ENCODE results near the gene TCN1. TPM values are rescaled to one million over a fixed set of nuclear protein-coding genes. Genes with fewer than 3 reads are reported as not detected.
A peak's percentile ranks its signal among the peaks of the same experiment; 100 is the strongest.

The TCN1 gene
- total RNA-seq, 2 experiments from 2014 or later: not detected

DNA sequence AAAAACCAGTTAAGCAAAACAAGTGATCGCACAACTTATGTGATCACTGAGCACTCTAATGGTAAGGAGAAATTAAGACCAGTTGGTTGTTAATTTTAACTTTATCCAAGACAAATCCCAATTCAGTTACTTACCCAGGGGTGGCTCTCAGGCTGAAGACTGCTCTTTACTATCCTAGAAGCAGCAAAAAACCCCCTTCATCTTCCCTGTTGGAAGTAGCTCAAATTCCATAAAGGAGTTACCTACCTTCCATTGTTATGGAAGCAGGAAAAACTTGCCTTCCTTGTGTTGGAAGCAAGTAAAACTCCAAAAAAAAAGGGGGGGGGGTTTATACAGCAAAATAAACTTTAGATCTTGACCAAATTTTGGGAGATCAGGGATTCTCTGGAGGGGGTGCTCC, 50.5 kb downstream of the TCN1 start:
- H2AFZ ChIP-seq (ENCODE audit: low read length): peak overlapping the region; percentile 98; the same call in 1 of the 2 replicates
- intact Hi-C loops (cut with micrococcal nuclease; ENCODE audit: unreplicated experiment): loop anchor here (5.0 to 10.0 kb wide), 3 partner anchors 541 to 682 kb away; partner anchors contain the start of gene FAM111A
- H3K79me2 ChIP-seq (ENCODE audit: insufficient read depth, low read depth, low read length): peaks cover 18% of the 10 kb centered on the region; the same call in 1 of the 2 replicates
- no peaks in the 10 kb centered on the region for H3K9me2 ChIP-seq (ENCODE audit: insufficient read depth, low read length)
- H3K4me3 ChIP-seq (ENCODE audit: low read depth, low read length, poor library complexity, severe bottlenecking): peak overlapping the region; percentile 61
- H3K9me3 ChIP-seq (ENCODE audit: low read length): no peaks in the 10 kb centered on the region
- H3K4me1 ChIP-seq (ENCODE audit: insufficient read depth, low read length, poor library complexity, severe bottlenecking): peaks cover 90% of the 10 kb centered on the region
- no peak for TF ChIP-seq EZH2phosphoT487 (IDR thresholded peaks at IDR 0.05; ENCODE audit: borderline replicate concordance, low read depth, low read length)
- TF ChIP-seq, protein P1, sequence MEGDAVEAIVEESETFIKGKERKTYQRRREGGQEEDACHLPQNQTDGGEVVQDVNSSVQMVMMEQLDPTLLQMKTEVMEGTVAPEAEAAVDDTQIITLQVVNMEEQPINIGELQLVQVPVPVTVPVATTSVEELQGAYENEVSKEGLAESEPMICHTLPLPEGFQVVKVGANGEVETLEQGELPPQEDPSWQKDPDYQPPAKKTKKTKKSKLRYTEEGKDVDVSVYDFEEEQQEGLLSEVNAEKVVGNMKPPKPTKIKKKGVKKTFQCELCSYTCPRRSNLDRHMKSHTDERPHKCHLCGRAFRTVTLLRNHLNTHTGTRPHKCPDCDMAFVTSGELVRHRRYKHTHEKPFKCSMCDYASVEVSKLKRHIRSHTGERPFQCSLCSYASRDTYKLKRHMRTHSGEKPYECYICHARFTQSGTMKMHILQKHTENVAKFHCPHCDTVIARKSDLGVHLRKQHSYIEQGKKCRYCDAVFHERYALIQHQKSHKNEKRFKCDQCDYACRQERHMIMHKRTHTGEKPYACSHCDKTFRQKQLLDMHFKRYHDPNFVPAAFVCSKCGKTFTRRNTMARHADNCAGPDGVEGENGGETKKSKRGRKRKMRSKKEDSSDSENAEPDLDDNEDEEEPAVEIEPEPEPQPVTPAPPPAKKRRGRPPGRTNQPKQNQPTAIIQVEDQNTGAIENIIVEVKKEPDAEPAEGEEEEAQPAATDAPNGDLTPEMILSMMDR (conservative IDR thresholded peaks at IDR 0.05; ENCODE audit: low read length): no peak
- peak overlapping the region; percentile 97 for H3K27ac ChIP-seq (ENCODE audit: low read depth, low read length, poor library complexity, severe bottlenecking)
- H3K36me3 ChIP-seq (ENCODE audit: insufficient read depth, low read length): no peaks in the 10 kb centered on the region
- ChIA-PET POLR2A (interaction anchor here (0.6 to 1.2 kb wide), 3 partner anchors 18 to 656 kb away, joined by 3 to 4 read pairs (median 3); no protein-coding TSS in a partner anchor), CTCF (ENCODE audit: unreplicated experiment) (no interaction called here)
- H3K4me2 ChIP-seq (ENCODE audit: low read length): peak overlapping the region; percentile 77
- DNase-seq (ENCODE audit: low spot score): no peak
- no TSS peak for BruUV-seq (replicated peaks)
- no peaks in the 10 kb centered on the region for H4K20me1 ChIP-seq (ENCODE audit: insufficient read depth, low read length)

DNA sequence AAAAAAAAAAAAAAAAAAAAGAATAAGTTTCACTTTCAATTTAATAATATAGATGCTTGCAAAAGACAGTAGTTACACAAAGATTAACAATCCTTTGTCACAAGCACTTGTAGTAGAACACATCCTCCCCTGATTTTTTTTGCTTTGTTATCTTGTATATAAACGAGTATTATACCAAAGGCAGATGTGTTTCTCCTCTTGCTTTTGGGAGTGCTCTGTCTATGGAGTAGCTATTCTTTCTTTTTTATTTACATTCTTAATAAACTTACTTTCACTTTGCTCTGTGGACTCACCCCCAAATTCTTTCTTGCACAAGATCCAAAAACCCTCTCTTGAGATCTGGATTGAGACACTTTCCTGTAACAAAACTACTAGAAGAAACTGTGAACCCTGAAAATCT, 52.3 kb downstream of the TCN1 start:
- Histone ChIP-seq H4K20me1 (ENCODE audit: insufficient read depth, low read length) (peaks cover 7% of the 10 kb centered on the region; the same call in 1 of the 2 replicates), H3K79me2 (ENCODE audit: insufficient read depth, low read depth, low read length) (peaks cover 26% of the 10 kb centered on the region), H3K36me3 (ENCODE audit: insufficient read depth, low read length) (peaks cover 6% of the 10 kb centered on the region; the same call in 1 of the 2 replicates), H3K4me3 (ENCODE audit: low read depth, low read length, poor library complexity, severe bottlenecking) (peak overlapping the region; percentile 61), H3K4me2 (ENCODE audit: low read length) (peak overlapping the region; percentile 77), H2AFZ (ENCODE audit: low read length) (peak overlapping the region; percentile 98), H3K9me2 (ENCODE audit: insufficient read depth, low read length) (no peaks in the 10 kb centered on the region), H3K4me1 (ENCODE audit: insufficient read depth, low read length, poor library complexity, severe bottlenecking) (peaks cover 80% of the 10 kb centered on the region), H3K27ac (ENCODE audit: low read depth, low read length, poor library complexity, severe bottlenecking) (peak overlapping the region; percentile 97), H3K9me3 (ENCODE audit: low read length) (no peaks in the 10 kb centered on the region)
- BruUV-seq (replicated peaks): no TSS peak
- intact Hi-C loops (cut with micrococcal nuclease; ENCODE audit: unreplicated experiment): loop anchor here (5.0 to 10.0 kb wide), 4 partner anchors 147 to 669 kb away; partner anchors contain the start of genes FAM111A and PATL1
- CTCF ChIA-PET (ENCODE audit: unreplicated experiment): no interaction called here
- TF ChIP-seq, protein P1 (conservative IDR thresholded peaks at IDR 0.05; ENCODE audit: low read length): no peak
- no peak for TF ChIP-seq EZH2phosphoT487 (IDR thresholded peaks at IDR 0.05; ENCODE audit: borderline replicate concordance, low read depth, low read length)
- POLR2A ChIA-PET: interaction anchor here (0.6 to 0.7 kb wide), 3 partner anchors 366 to 961 kb away, joined by 3 to 4 read pairs (median 4); no protein-coding TSS in a partner anchor
- no peak for DNase-seq (ENCODE audit: low spot score)

DNA sequence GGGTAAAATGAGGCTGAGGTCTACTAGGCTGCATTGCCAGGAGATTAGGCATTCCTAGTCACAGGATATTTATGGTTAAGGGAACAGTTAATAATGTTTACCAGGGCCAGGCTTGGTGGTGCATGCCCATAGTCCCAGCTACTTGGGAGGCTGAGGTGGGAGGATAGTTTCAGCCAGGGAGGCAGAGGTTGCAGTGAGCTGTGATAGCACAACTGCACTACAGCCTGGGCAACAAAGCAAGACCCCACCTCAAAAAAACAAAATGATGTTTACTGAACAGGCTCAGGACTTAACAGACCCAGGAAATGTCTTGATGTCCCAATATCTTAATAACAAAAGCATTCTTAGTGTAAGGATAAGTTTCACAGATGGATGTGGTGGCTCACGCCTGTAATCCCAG, 52.9 kb downstream of the TCN1 start:
- ChIA-PET CTCF (ENCODE audit: unreplicated experiment) (no interaction called here), POLR2A (interaction anchor here (0.6 to 0.7 kb wide), 2 partner anchors 196 to 367 kb away, joined by 3 to 4 read pairs; no protein-coding TSS in a partner anchor)
- no peaks in the 10 kb centered on the region for H3K9me3 ChIP-seq (ENCODE audit: low read length)
- intact Hi-C loops (cut with micrococcal nuclease; ENCODE audit: unreplicated experiment): loop anchor here (5.0 to 10.0 kb wide), 4 partner anchors 146 to 669 kb away; partner anchors contain the start of genes FAM111A and PATL1
- peaks cover 8% of the 10 kb centered on the region; the same call in 1 of the 2 replicates for H4K20me1 ChIP-seq (ENCODE audit: insufficient read depth, low read length)
- no peaks in the 10 kb centered on the region for H3K9me2 ChIP-seq (ENCODE audit: insufficient read depth, low read length)
- peak overlapping the region; percentile 77; the same call in 1 of the 2 replicates for H3K4me2 ChIP-seq (ENCODE audit: low read length)
- H3K4me1 ChIP-seq (ENCODE audit: insufficient read depth, low read length, poor library complexity, severe bottlenecking): peaks cover 80% of the 10 kb centered on the region
- peak overlapping the region; percentile 8 for H3K27ac ChIP-seq (ENCODE audit: low read depth, low read length, poor library complexity, severe bottlenecking)
- no peak for DNase-seq (ENCODE audit: low spot score)
- H3K79me2 ChIP-seq (ENCODE audit: insufficient read depth, low read depth, low read length): peaks cover 33% of the 10 kb centered on the region
- no peak for TF ChIP-seq EZH2phosphoT487 (IDR thresholded peaks at IDR 0.05; ENCODE audit: borderline replicate concordance, low read depth, low read length)
- TF ChIP-seq, protein P1 (conservative IDR thresholded peaks at IDR 0.05; ENCODE audit: low read length): no peak
- H3K4me3 ChIP-seq (ENCODE audit: low read depth, low read length, poor library complexity, severe bottlenecking): no peak overlapping the region
- H2AFZ ChIP-seq (ENCODE audit: low read length): peak overlapping the region; percentile 33; the same call in 1 of the 2 replicates
- no TSS peak for BruUV-seq (replicated peaks)
- peaks cover 13% of the 10 kb centered on the region for H3K36me3 ChIP-seq (ENCODE audit: insufficient read depth, low read length)
